HuH-7.5 (cell line): ENCODE measurements around the gene GYS2.
"Not testable (repeated sequence)": the region's sequence is repeated elsewhere in the genome, so short reads cannot be mapped to it uniquely, and the experiment has no call there.

Experiments
- DNase-seq: peaks from one replicate; pipeline ENCODE4 v3.0.0; 2011; ENCODE audit warnings: low spot score

The GYS2 gene

GRCh38 chr12:21600196-21600595, 4.5 kb downstream of the GYS2 start:
- DNase-seq: no peak

GRCh38 chr12:21599143-21599999, 5.3 kb downstream of the GYS2 start:
- DNase-seq: no peak

GRCh38 chr12:21598651-21599050, 6.0 kb downstream of the GYS2 start:
- no peak for DNase-seq

- not testable (repeated sequence) for DNase-seq
These were observed 9.3 kb downstream of the GYS2 start for GRCh38 chr12:21595356-21595755.

GRCh38 chr12:21585485-21585884, 19.2 kb downstream of the GYS2 start:
- DNase-seq: no peak

- not testable (repeated sequence) for DNase-seq
These were observed 20.1 kb downstream of the GYS2 start for GRCh38 chr12:21584403-21585182.

GRCh38 chr12:21583587-21583986, 21.1 kb downstream of the GYS2 start:
- DNase-seq: no peak

- no peak for DNase-seq
These were observed 23.7 kb downstream of the GYS2 start for GRCh38 chr12:21580748-21581516.

GRCh38 chr12:21577516-21577915, 27.1 kb downstream of the GYS2 start:
- no peak for DNase-seq

GRCh38 chr12:21576431-21576830, 28.2 kb downstream of the GYS2 start:
- no peak for DNase-seq

GRCh38 chr12:21573733-21574358, 30.8 kb downstream of the GYS2 start:
- DNase-seq: no peak

GRCh38 chr12:21571046-21571445, 33.6 kb downstream of the GYS2 start:
- no peak for DNase-seq

- no peak for DNase-seq
These were observed 36.5 kb downstream of the GYS2 start for GRCh38 chr12:21568115-21568514.

- DNase-seq: no peak
These were observed 37.7 kb downstream of the GYS2 start for GRCh38 chr12:21566907-21567394.

GRCh38 chr12:21566223-21566906, 38.3 kb downstream of the GYS2 start:
- DNase-seq: no peak

GRCh38 chr12:21562859-21563258, 41.8 kb downstream of the GYS2 start:
- DNase-seq: no peak

GRCh38 chr12:21561158-21561557, 43.5 kb downstream of the GYS2 start:
- DNase-seq: no peak

GRCh38 chr12:21559855-21560569, 44.6 kb downstream of the GYS2 start:
- no peak for DNase-seq

- DNase-seq: no peak
These were observed 46.5 kb downstream of the GYS2 start for GRCh38 chr12:21558100-21558679.

- no peak for DNase-seq
These were observed 51.3 kb downstream of the GYS2 start for GRCh38 chr12:21553329-21553675.
